HG03103 (cell line): ENCODE results near the gene CACHD1.
"Not testable (repeated sequence)": the region's sequence is repeated elsewhere in the genome, so short reads cannot be mapped to it uniquely, and the experiment has no call there.

Source experiments
- ATAC-seq: cut with Tn5 transposase; IDR thresholded peaks from one replicate; pipeline ENCODE4 v1.9.1; 2021; ENCODE audit warnings: low read depth; ENCODE audit not compliant: unreplicated experiment

Gene CACHD1

GRCh38 chr1:64494659-64495058 is 24.7 kb downstream of the CACHD1 start:
- ATAC-seq = no peak

DNA sequence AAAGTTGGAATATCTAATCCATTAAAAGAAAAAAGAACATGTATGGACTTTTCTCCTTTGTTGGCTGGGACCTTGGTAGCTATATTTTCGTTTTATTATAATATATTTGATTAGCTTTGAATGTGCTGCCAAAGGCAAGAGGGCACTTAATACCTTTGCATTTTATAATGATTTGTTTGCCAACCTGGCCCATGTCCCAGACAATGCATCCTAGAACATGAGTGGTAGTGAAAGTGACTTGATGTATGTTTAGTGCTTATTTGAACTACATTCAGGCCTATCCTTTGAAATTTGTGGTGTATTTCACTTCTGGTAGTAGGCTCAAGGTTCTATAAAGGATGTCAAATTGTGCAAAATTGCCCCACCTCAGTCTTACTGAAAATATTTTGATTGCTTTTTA is 25.9 kb downstream of the CACHD1 start:
- no peak for ATAC-seq

DNA sequence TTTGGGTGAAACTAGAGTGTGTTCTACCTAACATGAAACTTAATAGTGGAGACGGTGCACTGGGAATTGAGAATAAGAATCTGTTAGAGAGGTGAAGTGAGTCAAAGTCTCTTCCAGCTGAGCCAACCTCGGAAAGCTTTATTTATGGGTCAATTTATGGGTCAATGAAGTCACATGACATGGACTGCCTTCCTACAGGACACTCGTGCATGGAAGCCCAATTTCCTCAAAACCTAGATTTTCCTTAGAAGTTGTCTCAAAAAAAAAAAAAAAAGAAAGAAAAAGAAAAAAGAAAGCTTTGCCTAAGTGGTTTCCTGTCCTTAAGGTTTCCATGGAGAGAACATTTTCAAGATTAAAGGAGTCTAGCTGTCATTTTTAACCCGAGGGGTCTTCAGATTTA is 26.7 kb downstream of the CACHD1 start:
- no peak for ATAC-seq

- ATAC-seq = no peak
Observed at GRCh38 chr1:64497088-64497883, 27.4 kb downstream of the CACHD1 start.

GRCh38 chr1:64498325-64498724 is 28.4 kb downstream of the CACHD1 start:
- ATAC-seq = no peak

DNA sequence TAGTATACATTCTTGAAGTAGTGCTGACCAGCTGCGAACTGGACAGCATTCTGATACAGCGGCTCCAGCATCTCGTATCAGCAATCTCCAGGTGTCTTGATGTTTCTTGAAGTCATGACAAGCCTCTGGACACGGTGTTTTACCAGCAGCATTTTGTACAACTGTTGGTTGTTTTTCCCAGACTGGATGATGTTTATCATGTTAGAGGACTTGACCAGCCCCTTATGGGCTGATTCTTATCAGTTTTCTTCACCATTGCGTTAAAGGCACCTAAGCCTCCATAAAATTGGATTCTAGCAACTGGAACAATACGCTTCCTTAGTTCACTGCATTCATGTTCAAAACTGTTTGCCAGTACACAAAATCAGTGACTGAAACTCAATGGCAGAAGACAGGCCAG is 29.1 kb downstream of the CACHD1 start:
- ATAC-seq = no peak

GRCh38 chr1:64499966-64500365 is 30.0 kb downstream of the CACHD1 start:
- ATAC-seq = no peak

DNA sequence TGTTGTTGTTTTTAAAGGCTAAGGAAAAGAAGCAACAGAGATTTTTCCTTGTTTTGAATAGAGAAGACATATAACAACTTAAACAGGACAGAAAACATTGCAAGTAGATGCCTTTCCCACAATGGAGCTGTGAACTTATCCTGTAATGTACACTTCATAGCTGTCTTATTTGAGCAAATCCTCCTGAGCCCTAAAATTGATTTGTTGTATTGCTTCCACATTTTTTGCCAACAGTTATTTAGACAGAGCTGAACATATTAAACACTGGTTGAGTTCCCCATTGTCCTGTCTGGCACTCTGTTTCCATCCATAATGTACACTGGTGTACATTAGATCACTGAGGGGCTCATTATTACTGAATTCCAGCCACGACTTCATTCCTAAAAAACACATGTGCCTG is 32.2 kb downstream of the CACHD1 start:
- no peak for ATAC-seq

DNA sequence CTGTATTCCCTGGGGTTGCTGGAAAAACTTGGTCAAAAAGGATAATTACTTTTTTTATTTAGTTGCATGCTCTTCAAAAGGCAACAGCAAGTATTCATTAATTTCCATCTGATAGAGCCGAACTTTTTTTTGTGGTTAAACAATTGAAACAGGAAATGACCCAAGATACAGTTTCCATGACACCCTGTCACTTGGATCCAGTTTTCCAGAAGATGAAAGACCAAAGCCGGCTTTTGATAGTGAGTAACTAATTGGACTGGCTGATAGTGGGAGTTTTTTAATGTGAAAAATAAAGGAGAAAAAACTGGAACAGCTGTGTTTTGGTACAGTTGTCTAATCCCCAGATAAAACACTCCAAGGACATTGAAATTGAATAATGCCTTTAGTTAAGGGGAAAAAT is 33.0 kb downstream of the CACHD1 start:
- no peak for ATAC-seq

DNA sequence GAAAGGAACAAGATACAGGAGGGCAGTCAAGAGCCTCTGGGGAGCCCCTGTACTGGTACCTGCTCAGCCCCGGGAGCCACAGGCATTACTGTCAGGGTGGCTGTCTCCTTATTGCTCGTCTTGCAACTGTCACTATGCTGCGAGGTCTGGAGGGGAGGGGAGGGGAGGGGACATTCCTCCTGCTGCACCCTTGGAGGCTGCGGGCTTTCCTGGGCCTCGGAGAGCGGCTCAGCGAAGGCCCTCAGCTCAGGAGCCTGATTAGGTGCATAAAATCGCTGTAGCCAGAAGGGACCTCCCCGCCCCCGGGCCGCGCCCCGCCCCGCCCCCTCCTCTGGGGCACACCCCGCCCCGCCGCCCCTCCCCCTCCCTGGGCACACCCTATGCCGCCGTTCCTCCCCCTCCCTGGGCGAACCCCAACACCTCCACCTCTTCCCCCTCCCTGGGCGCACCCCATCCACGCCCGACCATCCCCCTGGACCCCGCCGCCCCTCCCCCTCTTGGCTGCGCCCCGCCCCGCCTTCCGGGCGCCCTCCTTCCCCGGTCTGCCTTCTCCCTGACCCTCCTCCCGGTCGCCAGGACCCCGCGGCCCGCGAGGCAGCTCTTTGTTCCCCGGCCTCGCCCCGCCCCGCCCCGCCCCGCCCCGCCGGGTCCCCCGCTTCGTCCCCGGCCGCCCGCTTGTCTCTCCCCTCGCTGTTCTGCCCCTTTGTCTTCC is 35.5 kb downstream of the CACHD1 start:
- no peak for ATAC-seq

DNA sequence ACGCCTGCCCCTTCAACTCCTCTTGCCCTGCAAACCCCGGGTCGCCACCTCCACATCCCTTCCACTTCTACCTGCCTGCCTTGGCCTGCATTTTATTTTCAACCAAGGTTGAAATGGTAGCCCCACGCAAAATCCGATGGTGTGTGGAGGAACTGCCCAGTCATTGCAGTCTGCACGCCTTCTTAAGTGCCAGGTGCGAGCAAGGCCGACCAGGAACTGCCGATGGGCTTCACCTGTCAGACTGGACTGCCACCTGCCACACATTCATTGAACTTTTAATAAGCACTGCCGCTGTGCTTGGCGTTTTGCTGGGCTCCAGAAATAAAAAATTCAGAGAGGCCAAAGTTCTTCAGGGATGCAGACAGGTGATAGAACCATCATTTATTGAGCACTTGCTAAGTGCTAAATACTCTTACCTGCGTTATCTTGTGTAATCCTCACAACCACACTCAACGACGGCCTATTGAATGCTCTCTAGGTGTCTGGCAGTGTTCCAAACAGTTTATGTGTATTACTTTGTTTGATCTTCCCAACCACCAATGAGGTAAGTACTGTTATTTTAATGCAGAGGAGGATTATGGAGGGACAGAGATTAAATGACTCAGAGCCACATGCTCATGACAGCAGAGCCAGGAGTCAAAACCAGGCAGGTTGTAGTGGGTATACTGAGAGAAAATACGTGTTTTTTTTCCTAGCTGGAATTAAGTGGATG is 36.2 kb downstream of the CACHD1 start:
- ATAC-seq = no peak

DNA sequence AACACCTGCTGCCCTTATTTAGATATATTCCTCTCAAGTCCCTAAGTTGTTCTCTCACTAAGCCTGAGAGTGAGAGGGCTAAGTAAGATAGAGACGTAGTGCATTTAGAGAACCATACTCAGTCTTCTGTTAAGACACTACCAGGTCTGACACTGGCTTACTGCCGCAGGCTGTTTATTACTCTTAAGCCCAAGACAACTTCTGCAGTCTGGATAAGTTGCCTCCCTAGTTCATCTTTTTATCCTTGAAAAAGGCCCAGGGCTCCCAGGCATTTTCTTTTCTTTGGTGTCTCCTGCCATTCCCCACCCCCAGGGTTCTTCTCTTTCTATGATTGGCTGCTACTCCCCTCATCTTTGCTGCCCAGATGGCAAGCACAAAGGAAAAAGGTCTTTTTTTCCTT is 38.7 kb downstream of the CACHD1 start:
- no peak for ATAC-seq

DNA sequence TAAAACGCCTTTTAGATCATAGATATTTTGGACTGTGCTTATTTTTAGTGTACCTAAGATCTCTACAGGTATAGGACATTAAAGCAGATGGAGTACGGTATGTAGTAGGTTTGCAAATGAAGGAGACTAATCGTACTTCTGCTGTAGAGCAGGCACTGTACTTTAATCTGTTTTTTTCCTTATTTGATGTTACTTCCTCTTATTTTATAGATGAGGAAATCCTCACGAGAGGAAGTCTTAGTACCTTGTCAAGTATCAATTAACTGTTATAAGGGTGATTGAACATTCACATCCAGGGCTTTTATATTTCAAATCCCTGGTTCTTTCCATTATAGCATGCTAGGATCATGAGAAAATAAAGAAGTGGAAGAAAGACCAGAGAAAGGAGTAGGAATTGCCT is 41.1 kb downstream of the CACHD1 start:
- no peak for ATAC-seq

DNA sequence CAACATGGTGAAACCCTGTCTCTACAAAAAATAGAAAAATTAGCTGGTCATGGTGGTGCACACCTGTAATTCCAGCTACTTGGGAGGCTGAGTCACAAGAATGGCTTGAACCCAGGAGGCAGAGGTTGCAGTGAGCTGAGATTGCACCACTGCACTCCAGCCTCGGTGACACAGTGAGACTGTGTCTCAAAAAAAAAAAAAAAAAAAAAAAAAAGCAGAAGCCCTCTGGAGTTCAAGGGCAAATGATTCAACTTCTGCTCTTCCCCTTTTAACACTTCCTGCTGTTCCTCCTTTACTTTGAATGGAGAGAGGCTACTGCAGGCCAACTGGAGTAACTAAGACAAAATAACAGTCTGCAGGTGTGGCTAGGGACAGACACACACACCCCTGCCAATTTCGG is 42.3 kb downstream of the CACHD1 start:
- ATAC-seq = not testable (repeated sequence)

- no peak for ATAC-seq
Observed at GRCh38 chr1:64513545-64513944, 43.6 kb downstream of the CACHD1 start.

GRCh38 chr1:64514197-64514765 is 44.4 kb downstream of the CACHD1 start:
- no peak for ATAC-seq

GRCh38 chr1:64515427-64515826 is 45.5 kb downstream of the CACHD1 start:
- no peak for ATAC-seq

- ATAC-seq = no peak
Observed at GRCh38 chr1:64516301-64516700, 46.4 kb downstream of the CACHD1 start.

GRCh38 chr1:64516803-64517568 is 47.1 kb downstream of the CACHD1 start:
- no peak for ATAC-seq

DNA sequence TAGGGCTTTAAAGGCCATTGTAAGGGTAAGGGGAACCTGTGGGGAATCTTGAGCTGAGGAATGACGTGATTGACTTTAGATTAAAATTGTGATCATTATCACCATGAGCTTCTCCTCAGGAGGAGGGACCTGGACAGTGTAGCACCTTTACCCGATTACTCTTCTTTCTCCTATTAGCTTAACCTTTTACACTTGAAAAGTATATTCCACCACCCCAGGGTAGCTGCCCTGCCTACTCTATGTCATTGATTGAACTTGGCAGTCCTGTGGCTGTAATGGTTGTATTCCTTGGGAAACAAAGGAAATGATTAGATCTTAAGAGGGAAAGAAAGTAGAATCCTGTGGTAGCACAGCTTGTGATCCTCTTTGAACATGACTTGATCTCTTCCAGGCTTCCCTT is 47.7 kb downstream of the CACHD1 start:
- ATAC-seq = no peak
